Right kidney (tissue), 1 donor: ENCODE measurements around the gene KCNN1.
"Not testable (repeated sequence)": the region's sequence is repeated elsewhere in the genome, so short reads cannot be mapped to it uniquely, and the experiment has no call there.

Experiments
- DNase-seq: peaks from one replicate; pipeline ENCODE4 v3.0.0-alpha.2; 2016

Gene KCNN1

DNA sequence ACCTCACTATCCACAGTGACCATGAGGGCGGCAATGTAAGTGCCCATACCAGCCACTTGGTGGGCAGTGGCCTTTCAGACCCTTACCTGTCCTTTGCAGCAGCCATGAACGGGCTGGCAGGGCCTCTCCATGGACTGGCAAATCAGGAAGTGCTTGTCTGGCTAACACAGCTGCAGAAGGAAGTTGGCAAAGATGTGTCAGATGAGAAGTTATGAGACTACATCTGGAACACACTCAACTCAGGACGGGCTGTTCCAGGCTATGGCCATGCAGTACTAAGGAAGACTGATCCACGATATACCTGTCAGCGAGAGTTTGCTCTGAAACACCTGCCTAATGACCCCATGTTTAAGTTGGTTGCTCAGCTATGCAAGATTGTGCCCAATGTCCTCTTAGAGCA is 64.5 kb downstream of the KCNN1 start:
- DNase-seq: not testable (repeated sequence)

DNA sequence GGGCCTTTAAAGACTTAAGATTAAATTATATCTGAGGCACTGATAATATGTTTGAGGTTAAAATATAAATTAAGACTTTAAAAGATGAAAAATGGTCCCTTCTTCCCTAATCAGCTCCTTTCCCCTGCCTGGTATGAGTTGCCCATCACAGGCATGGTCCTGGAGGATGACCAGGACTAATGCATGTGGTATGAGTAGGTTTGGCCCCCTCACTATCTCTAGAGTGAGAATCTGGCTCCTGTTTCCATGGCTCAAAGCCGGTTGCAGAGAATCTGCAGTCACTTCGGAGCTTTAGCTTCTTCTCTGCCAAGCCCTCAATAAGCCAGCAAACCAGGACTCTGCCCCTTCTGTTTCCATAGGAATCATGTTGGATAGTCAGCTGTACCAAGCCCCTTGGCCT is 65.2 kb downstream of the KCNN1 start:
- not testable (repeated sequence) for DNase-seq

DNA sequence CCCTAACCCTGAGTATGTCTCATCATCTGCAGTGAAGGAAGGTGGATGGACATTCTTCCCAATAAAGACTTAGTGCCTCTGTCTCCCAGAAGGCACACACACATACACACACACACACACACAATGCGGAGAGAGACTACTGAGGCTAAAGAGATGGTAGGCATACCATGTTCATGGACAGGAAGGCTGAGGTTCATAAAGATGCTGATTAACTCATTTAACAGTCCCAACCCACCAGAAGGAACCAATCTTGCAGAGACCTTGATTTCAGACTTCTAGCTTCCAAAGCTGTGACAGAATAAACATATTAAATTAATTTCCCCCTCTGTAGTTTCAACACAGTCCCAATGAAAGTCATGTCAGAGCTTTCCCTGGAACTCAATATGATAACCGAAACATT is 74.1 kb downstream of the KCNN1 start:
- no peak for DNase-seq

GRCh38 chr19:18043676-18044075 is 76.8 kb downstream of the KCNN1 start:
- DNase-seq: no peak

DNA sequence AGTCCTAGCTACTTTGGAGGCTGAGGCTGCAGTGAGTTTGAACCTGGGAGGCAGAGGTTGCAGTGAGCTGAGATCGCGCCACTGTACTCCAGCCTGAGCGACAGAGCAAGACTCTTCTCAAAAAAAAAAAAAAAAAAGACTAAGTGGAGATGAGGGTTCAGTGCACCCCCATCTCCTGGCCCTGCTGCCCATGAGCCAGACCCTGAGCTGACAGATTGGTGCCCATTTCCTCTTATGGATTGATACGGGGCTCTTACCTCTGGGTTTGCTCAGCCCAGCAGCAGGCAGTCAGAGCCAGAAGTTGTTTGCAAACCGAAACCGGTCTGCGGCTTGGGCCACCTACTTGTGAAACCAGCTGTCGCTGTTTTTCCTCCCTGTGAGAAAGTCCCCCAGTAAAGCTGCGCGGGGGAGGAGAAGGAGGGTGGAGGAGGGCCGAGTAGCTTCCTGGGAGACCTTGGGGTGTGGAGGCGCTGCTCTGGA is 78.0 kb downstream of the KCNN1 start:
- DNase-seq: peak; percentile 48

DNA sequence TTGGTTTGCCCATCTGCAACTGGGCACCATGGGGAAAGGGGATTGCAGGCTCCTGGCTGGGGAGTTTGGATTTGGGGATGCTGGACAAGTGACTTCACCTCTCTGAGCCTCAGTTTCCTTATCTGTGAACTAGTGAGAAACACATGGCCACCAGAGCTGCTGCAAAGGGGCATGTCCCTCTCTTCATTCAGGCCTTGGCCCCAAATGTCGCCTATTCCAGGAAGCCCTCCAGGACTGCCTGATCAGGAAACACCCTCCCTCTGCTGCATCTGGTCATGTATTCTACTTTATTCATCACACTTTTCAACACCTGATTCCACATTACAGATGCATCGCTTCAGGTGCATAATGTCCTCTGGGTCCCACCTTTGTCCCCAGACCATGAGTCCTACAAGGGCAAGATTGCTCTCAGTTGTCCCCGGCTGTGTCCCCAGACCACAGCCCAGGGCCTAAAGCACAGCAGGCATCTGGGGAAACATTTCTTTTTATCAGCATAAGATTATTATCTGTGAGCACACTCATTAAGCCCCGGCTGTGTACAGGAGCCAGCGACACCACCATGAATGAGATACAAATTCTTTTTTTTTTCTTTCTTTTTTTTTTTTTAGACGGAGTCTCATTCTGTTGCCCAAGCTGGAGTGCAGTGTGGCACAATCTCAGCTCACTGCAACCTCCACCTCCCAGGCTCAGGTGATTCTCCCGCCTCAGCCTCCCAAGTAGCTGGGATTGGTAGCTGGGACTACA is 78.6 kb downstream of the KCNN1 start:
- DNase-seq: no peak

DNA sequence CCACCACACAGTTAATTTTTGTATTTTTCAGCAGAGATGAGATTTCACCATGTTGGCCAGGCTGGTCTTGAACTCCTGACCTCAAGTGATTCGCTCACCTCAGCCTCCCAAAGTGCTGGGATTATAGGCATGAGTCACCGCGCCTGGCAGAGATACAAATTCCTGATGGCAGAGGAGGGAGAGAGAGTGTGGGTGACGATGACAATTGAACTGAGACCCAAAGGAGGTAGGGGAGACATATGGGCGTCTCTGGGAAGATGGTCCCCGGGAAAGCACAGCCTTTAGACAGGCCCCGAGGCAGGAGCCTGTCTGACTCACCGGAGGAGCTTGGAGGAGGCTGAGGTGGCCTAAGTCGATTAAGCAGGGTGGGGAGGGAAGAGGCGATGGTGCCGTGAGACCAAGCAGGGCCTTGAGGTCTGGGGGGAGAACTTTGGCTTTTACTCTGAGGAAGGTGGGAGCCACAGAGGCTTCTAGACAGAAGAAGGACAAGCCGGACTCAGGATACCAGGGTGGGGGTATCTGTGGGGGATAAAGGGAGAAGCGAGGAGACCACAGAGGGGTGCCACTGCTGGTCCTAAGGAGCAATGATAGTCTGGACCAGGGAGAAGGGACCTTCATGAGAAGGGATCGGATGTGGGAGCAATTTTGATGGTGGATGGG is 79.3 kb downstream of the KCNN1 start:
- no peak for DNase-seq

DNA sequence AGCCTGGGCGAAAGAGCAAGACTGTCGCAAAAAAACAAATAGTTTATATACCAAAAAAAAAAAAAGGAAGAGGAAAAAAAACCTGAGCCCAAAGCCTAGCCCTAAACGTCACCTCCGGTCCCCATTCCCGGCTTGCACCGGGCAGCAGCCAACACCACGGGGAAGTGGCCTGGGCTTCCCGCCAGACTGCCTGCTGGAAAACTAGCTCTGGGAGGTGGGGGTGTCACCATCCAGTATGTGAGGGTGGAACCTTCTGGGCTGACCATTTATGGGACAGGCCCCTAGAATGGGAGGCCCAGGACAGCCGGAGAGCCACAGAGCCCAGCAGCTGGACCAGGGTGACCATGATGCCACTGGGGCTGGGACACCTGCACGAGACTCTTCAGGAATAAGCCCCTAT is 82.5 kb downstream of the KCNN1 start:
- no peak for DNase-seq
